WTC11 (cell line): ENCODE measurements around the gene RGS16. TPM values are rescaled to one million over a fixed set of nuclear protein-coding genes. Genes with fewer than 3 reads are reported as not detected.

Source experiments
- ATAC-seq: fragments of 200-7000 bp; cut with Tn5 transposase; 2 replicates; pipeline ENCODE4 v1.10.0; 2021; ENCODE audit warnings: mild to moderate bottlenecking, moderate library complexity
- CTCF ChIA-PET: fragments of 300-600 bp; sonication (Branson Sonifier 250); formaldehyde crosslinking; loops from one replicate; lab custom pipeline; 2021; ENCODE audit warnings: antibody characterized with exemption; lab: Charles Lee
- POLR2A ChIA-PET: fragments of 350-600 bp; sonication (Branson Sonifier 250); formaldehyde crosslinking; loops from one replicate; lab custom pipeline; 2021; ENCODE audit warnings: antibody characterized with exemption; lab: Charles Lee
- DNase-seq: peaks from one replicate; pipeline ENCODE4 v3.0.0; 2021; ENCODE audit warnings: low spot score
- H3K27ac Mint-ChIP-seq: 2 replicates; pipeline ENCODE4 v1.8.0; 2021; ENCODE audit warnings: mixed read lengths
- H3K27me3 Mint-ChIP-seq: 2 replicates; pipeline ENCODE4 v1.8.0; 2021; ENCODE audit warnings: low read depth, mild to moderate bottlenecking, moderate library complexity, mixed read lengths
- H3K36me3 Mint-ChIP-seq: 2 replicates; pipeline ENCODE4 v1.8.0; 2021; ENCODE audit warnings: mixed read lengths
- H3K4me1 Mint-ChIP-seq: 2 replicates; pipeline ENCODE4 v1.8.0; 2022; ENCODE audit warnings: mixed read lengths
- H3K4me3 Mint-ChIP-seq: 2 replicates; pipeline ENCODE4 v1.8.0; 2021; ENCODE audit warnings: mild to moderate bottlenecking, moderate library complexity, mixed read lengths
- H3K9me3 Mint-ChIP-seq: 2 replicates; pipeline ENCODE4 v1.8.0; 2021; ENCODE audit warnings: mixed read lengths
- ATF2 ChIP-seq: sonication (generic); formaldehyde crosslinking; IDR thresholded peaks from 2 replicates; pipeline ENCODE4 v1.8.1; 2022; ENCODE audit warnings: low read depth, missing genetic modification reagents, borderline replicate concordance
- ATF6 ChIP-seq: sonication (generic); formaldehyde crosslinking; IDR thresholded peaks from 2 replicates; pipeline ENCODE4 v1.8.1; 2023; ENCODE audit warnings: mild to moderate bottlenecking, missing genetic modification reagents
- JUN ChIP-seq: sonication (generic); formaldehyde crosslinking; IDR thresholded peaks from 2 replicates; pipeline ENCODE4 v1.8.0; 2023; ENCODE audit warnings: mild to moderate bottlenecking, missing genetic modification reagents
- NR1H2 ChIP-seq: sonication (generic); formaldehyde crosslinking; IDR thresholded peaks from 2 replicates; pipeline ENCODE4 v1.9.0; 2021; ENCODE audit warnings: mild to moderate bottlenecking, moderate library complexity, missing genetic modification reagents
- PRDM15 ChIP-seq: sonication (generic); formaldehyde crosslinking; IDR thresholded peaks from 2 replicates; pipeline ENCODE4 v1.8.0; 2022; ENCODE audit warnings: missing genetic modification reagents
- PREB ChIP-seq: sonication (generic); formaldehyde crosslinking; IDR thresholded peaks from 2 replicates; pipeline ENCODE4 v1.8.1; 2022; ENCODE audit warnings: mild to moderate bottlenecking, missing genetic modification reagents, moderate library complexity, borderline replicate concordance
- RELA ChIP-seq: sonication (generic); formaldehyde crosslinking; IDR thresholded peaks from 2 replicates; pipeline ENCODE4 v1.8.1; 2022; ENCODE audit warnings: missing genetic modification reagents, mild to moderate bottlenecking, borderline replicate concordance
- SMAD3 ChIP-seq: sonication (generic); formaldehyde crosslinking; IDR thresholded peaks from 2 replicates; pipeline ENCODE4 v1.8.0; 2022; ENCODE audit warnings: missing genetic modification reagents, mild to moderate bottlenecking, borderline replicate concordance
- TEAD1 ChIP-seq: sonication (generic); formaldehyde crosslinking; IDR thresholded peaks from 2 replicates; pipeline ENCODE4 v1.8.0; 2022; ENCODE audit warnings: mild to moderate bottlenecking, missing genetic modification reagents
- ZNF232 ChIP-seq: sonication (generic); formaldehyde crosslinking; IDR thresholded peaks from 2 replicates; pipeline ENCODE4 v1.8.0; 2022; ENCODE audit warnings: mild to moderate bottlenecking, missing genetic modification reagents
- ZNF423 ChIP-seq: fragments of 250-450 bp; sonication (Bioruptor Pico); IDR thresholded peaks from 2 replicates; pipeline ENCODE4 v2.1.2; 2022; ENCODE audit warnings: mild to moderate bottlenecking, moderate library complexity
- total RNA-seq: library from RNA; stranded (reverse); gene quantifications from 3 replicates; pipeline ENCODE4 v1.2.3, GENCODE V29; 2021
- TF ChIP-seq, protein P1 (sequence below): sonication (generic); formaldehyde crosslinking; IDR thresholded peaks from 2 replicates; pipeline ENCODE4 v1.8.1; 2023; ENCODE audit warnings: mild to moderate bottlenecking, moderate library complexity, missing genetic modification reagents

The RGS16 gene
- total RNA-seq, 1 experiment from 2014 or later = 17.8 TPM

DNA sequence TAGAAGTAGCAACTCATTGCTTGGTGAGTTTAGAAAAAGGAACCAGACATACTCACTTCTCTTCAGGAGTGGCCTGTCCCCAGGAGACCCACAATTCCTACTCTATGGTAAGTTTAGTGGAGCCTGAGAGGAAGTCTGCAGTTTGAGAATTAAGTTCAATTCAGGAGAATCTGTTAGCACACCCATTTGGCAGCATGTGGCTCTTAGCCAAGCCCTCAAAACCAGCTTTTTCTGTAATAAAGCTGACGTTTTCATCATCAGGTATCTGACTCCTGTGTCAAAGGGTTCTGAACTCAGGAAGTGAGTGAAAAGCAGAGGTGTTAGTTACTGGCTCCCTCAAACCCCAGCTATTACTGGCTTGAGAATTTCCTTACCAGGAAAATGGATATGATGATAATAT lies 20.4 kb upstream of the RGS16 start:
- POLR2A ChIA-PET = no interaction called here
- Mint-ChIP-seq H3K36me3 (no peaks in the 10 kb centered on the region), H3K27me3 (no peaks in the 10 kb centered on the region), H3K27ac (no peak overlapping the region), H3K9me3 (peaks cover 9% of the 10 kb centered on the region), H3K4me3 (no peak overlapping the region), H3K4me1 (peaks cover 28% of the 10 kb centered on the region)
- TF ChIP-seq NR1H2 (CRISPR knock-in tag) = no peak
- no peak for TF ChIP-seq ATF6
- no peak for TF ChIP-seq ZNF232 (CRISPR knock-in tag)
- TF ChIP-seq PREB (CRISPR knock-in tag) = no peak
- TF ChIP-seq RELA (CRISPR knock-in tag) = no peak
- no peak for ATAC-seq
- no peak for DNase-seq
- CTCF ChIA-PET = interaction anchor here (0.5 to 2.1 kb wide), 3 partner anchors 25 to 415 kb away, joined by 3 to 10 read pairs (median 3); no protein-coding TSS in a partner anchor

DNA sequence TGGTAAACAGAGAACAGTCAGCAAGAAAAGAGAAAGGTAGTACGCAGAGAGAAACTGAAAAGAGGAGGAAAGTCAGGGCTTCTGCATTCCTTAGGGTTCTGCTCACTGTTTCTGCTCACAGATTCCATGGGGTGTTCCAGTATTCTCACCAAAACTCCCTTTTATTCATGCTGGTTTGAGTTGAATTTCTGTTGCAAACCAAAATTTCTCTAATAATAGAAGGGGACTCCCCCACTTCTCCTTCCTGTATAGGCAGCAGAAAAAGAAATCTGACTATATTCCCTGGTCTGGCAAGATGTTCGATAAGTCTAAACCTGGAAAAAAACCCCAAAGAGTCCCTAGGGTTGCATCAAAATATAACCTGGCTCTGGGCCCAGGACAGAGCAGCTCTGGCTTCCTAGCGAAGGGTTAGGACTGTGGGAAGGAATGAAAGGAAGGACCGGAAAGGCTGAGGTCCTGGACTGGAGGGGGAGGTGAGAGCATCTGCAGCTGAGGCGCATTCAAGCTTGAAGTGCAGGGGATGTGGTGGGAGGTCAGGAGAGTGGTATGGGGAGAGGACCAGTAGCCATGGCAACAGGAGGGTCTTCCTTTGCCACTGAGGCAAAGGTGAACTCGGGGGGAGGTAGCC lies 18.8 kb upstream of the RGS16 start:
- Mint-ChIP-seq H3K36me3 (no peaks in the 10 kb centered on the region), H3K9me3 (peaks cover 9% of the 10 kb centered on the region), H3K4me1 (peaks cover 32% of the 10 kb centered on the region)
- peak; percentile 50 for ATAC-seq
- no peak for DNase-seq
- CTCF ChIA-PET = interaction anchor here (1.5 to 2.1 kb wide), 2 partner anchors 25 to 160 kb away, joined by 3 to 10 read pairs; no protein-coding TSS in a partner anchor
- TF ChIP-seq TEAD1 = no peak
- TF ChIP-seq JUN (CRISPR knock-in tag) = no peak
- peak; percentile 83 for TF ChIP-seq PRDM15 (CRISPR knock-in tag)
- TF ChIP-seq SMAD3 (CRISPR knock-in tag) = no peak
- TF ChIP-seq, protein P1, sequence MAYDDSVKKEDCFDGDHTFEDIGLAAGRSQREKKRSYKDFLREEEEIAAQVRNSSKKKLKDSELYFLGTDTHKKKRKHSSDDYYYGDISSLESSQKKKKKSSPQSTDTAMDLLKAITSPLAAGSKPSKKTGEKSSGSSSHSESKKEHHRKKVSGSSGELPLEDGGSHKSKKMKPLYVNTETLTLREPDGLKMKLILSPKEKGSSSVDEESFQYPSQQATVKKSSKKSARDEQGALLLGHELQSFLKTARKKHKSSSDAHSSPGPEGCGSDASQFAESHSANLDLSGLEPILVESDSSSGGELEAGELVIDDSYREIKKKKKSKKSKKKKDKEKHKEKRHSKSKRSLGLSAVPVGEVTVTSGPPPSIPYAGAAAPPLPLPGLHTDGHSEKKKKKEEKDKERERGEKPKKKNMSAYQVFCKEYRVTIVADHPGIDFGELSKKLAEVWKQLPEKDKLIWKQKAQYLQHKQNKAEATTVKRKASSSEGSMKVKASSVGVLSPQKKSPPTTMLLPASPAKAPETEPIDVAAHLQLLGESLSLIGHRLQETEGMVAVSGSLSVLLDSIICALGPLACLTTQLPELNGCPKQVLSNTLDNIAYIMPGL (CRISPR knock-in tag) = no peak
- TF ChIP-seq ATF6 = no peak
- no peak for TF ChIP-seq ZNF423 (CRISPR knock-in tag)
- no peak for TF ChIP-seq ATF2
- TF ChIP-seq, all 79 proteins: peak for 1
- Mint-ChIP-seq H3K4me3 (no peak overlapping the region), H3K27ac (no peak overlapping the region), H3K27me3 (peaks cover 9% of the 10 kb centered on the region)
- POLR2A ChIA-PET = interaction anchor here (0.9 to 1.3 kb wide), 2 partner anchors 8 to 77 kb away, joined by 3 read pairs; no protein-coding TSS in a partner anchor
